Astrocyte of the cerebellum (primary cell): ENCODE measurements around the gene SEC22A.

Experiments
- DNase-seq: peaks from one replicate; pipeline ENCODE4 v3.0.0-alpha.2; 2011; ENCODE audit warnings: low read depth
- H3K4me3 ChIP-seq: 2 replicates; pipeline ENCODE4 v1.5.1; 2011; ENCODE audit warnings: mild to moderate bottlenecking, low read depth, low read length, moderate library complexity
- CTCF ChIP-seq: IDR thresholded peaks from 2 replicates; pipeline ENCODE4 v1.5.1; 2012; ENCODE audit warnings: low read length, low read depth, moderate library complexity, mild to moderate bottlenecking; ENCODE audit errors: missing control alignments
- in situ Hi-C: cut with HindIII; loops from 2 replicates; pipeline ENCODE4 v1.10.0; 2017; ENCODE audit warnings: low sequenced_read_pairs

Gene SEC22A

GRCh38 chr3:123169930-123170329 is 31.8 kb upstream of the SEC22A start:
- TF ChIP-seq CTCF, result no peak
- no peak for DNase-seq
- in situ Hi-C loops, result no loop called here
- H3K4me3 ChIP-seq, result no peak overlapping the region

GRCh38 chr3:123180791-123181190 is 21.0 kb upstream of the SEC22A start:
- H3K4me3 ChIP-seq, result no peak overlapping the region
- in situ Hi-C loops, result no loop called here
- no peak for DNase-seq
- no peak for TF ChIP-seq CTCF

GRCh38 chr3:123186695-123187094 is 15.0 kb upstream of the SEC22A start:
- TF ChIP-seq CTCF, result no peak
- DNase-seq, result no peak
- in situ Hi-C loops, result no loop called here
- H3K4me3 ChIP-seq, result no peak overlapping the region

- in situ Hi-C loops, result no loop called here
- TF ChIP-seq CTCF, result no peak
- DNase-seq, result no peak
- H3K4me3 ChIP-seq, result no peak overlapping the region
These were observed 13.7 kb upstream of the SEC22A start for GRCh38 chr3:123188058-123188457.

- no peak for DNase-seq
- TF ChIP-seq CTCF, result no peak
- in situ Hi-C loops, result no loop called here
These were observed 8.2 kb upstream of the SEC22A start for GRCh38 chr3:123193448-123194101.

GRCh38 chr3:123194552-123194951 is 7.2 kb upstream of the SEC22A start:
- no peak overlapping the region for H3K4me3 ChIP-seq
- peak; percentile 54 for TF ChIP-seq CTCF
- no peak for DNase-seq
- in situ Hi-C loops, result no loop called here

More at GRCh38 chr3:123193448-123194101, 8.2 kb upstream of the SEC22A start:
- no peak overlapping the region for H3K4me3 ChIP-seq

- no peak for TF ChIP-seq CTCF
- in situ Hi-C loops, result no loop called here
- no peak for DNase-seq
- no peak overlapping the region for H3K4me3 ChIP-seq
These were observed 3.4 kb upstream of the SEC22A start for GRCh38 chr3:123198372-123198771.
